Measurements from ENCODE around the gene ALCAM.

ALCAM gene

DNA sequence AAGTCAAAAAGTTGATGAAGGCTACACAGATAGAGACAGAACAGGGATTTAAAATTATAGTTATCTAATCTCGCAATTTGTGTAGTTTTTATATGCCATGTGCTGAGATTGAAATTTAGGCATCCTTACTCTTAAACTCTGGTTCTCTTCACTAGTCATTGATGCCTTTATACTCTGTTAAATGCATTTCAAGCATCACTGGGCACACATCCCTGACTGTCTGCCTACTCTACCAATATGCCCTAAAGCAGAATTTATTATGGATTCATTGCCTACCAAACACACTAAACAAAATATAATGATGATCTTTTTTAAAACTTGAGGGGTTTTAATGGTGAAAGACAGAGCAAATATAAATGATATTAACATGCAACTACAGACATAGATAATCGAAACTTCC lies 10.3 kb upstream of the ALCAM start:
- DNase-seq (ENCODE audit: low spot score) = no peak

GRCh38 chr3:105356988-105357387 lies 9.7 kb upstream of the ALCAM start:
- DNase-seq (ENCODE audit: low spot score) = no peak

- peak; percentile 24 for DNase-seq (ENCODE audit: low spot score)
Measured at GRCh38 chr3:105359098-105359762, 7.5 kb upstream of the ALCAM start.

- no peak for DNase-seq (ENCODE audit: low spot score)
Measured at GRCh38 chr3:105360003-105360402, 6.7 kb upstream of the ALCAM start.

DNA sequence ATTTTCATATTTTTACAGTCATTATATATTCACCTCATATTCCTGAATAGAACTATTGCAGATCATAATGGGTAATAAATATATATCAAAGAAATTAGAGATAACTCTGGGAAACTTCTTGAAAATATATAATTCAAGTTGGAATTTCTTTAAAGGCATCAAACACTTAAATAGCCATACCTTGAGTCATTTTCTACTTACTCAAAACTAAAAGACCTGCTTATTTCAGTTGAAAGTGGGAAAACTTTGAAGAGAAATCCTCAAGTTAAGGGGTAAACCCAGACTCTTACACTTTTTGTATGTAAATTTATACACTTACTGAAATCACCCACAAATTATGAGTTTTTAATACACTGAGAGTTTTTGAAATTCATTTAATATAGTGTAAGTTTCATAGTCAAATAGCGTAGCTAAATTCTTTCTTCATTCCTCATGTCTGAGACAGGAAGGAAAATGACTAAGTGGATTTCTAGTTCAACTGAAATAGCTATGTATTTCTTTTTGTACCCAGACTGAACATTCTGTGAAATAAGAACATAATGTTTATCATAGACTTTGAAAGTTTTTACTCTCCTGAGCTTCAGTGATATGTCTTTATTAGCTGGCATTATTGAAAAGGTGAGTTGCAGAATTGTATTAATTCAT lies 4.6 kb upstream of the ALCAM start:
- DNase-seq (ENCODE audit: low spot score) = peak; percentile 24

- no peak for DNase-seq (ENCODE audit: low spot score)
Measured at GRCh38 chr3:105364128-105364527, 2.6 kb upstream of the ALCAM start.

DNA sequence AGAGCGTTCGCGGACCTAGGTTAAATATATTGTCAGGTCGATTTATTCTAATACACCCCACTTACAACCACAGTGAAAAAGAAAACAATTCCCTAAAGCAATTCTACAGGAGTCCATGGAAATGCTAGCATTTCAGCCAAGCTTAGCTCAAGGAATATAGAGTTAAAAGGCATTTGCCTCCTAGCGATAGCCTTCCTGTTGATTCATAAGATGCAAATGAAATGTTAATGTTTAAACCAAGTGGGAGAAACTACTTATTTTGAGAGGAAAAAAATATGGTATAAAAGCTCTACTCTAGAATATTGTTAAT lies 1.7 kb upstream of the ALCAM start:
- no peak for DNase-seq (ENCODE audit: low spot score)

DNA sequence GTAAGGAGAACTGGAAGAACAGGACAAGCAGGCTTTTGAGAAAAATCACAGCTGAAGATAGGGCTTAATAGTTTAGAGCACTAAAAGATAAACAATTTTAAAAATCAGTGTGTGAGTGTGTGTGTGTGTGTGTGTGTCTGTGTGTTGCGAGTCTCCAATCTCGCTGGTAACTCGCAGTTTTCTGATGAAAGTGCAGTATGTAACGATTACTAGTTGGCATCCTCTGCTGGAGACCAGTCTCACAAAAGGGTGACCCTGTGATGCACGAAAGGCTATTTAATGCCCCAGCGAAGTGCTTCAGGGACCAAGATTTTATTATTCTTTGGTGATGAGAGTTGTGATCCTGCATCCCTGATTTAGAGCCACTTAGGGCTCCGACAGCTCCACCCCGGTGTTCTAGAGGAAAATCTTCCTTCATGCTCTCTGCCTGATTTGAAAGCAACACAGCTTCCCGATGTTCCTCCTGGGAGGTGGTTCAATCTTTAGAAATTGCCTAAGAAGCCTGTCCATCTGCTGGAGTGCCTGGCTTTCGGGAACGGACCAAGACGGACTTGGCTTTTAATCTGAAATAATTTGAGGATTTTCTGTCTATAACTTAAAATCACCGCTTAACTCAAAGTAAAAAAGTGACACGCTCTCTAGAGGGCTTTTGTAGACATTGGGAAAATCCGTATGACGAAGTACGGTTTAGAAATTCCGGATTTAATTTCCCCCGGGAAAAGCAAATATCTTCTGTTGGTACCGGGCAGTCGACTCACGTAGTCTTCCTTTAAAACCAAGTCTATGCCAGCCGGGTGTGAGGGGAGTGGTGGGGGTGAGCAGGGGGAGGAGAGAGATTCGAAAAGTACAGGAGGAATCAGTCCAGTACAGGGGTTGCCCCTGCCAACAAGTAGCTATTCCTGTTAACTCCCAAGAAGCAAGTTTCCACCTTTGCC lies 1.1 kb upstream of the ALCAM start:
- peak; percentile 41 for DNase-seq (ENCODE audit: low spot score)

DNA sequence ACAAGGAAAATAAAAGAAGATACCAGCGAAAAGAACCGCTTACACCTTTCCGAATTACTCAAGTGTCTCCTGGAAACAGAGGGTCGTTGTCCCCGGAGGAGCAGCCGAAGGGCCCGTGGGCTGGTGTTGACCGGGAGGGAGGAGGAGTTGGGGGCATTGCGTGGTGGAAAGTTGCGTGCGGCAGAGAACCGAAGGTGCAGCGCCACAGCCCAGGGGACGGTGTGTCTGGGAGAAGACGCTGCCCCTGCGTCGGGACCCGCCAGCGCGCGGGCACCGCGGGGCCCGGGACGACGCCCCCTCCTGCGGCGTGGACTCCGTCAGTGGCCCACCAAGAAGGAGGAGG lies 325 bp downstream of the ALCAM start:
- peak; percentile 24 for DNase-seq (ENCODE audit: low spot score)

DNA sequence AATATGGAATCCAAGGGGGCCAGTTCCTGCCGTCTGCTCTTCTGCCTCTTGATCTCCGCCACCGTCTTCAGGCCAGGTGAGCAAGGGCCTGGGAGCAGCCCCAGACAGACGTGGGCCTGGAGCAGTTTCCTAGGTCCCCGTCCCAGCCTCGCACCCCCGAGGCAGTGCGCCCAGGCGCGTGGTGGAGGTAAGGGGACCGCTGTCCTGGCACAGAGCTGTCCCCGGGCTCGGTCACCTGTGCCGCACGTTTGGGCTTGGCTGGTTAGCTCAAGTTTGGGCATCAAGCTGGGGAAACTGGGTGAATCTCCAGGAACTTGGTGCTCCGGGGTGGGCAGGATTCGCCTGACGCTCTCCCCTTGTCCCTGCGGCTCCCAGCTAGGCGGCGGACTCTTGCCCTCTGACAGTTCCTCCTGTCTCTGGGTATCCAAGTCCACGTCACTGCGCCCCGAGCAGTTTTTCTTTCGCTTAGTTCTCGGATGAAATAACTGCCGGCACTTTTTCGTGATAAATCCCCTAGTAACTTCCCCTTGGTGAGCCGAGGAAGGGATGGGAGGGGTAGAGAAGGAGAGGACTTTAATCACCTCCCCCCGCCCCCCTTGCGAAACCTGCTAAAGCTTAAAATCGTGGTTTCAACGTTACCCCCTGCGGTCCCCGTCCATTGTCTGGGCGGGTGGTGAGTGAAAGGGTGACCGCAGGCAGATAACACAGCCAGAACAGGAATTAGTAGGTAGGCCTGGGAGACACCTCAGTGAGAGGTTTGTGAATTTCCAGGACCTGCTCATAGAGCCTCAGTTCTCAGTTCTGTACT lies 901 bp downstream of the ALCAM start:
- peak; percentile 42 for DNase-seq (ENCODE audit: low spot score)

DNA sequence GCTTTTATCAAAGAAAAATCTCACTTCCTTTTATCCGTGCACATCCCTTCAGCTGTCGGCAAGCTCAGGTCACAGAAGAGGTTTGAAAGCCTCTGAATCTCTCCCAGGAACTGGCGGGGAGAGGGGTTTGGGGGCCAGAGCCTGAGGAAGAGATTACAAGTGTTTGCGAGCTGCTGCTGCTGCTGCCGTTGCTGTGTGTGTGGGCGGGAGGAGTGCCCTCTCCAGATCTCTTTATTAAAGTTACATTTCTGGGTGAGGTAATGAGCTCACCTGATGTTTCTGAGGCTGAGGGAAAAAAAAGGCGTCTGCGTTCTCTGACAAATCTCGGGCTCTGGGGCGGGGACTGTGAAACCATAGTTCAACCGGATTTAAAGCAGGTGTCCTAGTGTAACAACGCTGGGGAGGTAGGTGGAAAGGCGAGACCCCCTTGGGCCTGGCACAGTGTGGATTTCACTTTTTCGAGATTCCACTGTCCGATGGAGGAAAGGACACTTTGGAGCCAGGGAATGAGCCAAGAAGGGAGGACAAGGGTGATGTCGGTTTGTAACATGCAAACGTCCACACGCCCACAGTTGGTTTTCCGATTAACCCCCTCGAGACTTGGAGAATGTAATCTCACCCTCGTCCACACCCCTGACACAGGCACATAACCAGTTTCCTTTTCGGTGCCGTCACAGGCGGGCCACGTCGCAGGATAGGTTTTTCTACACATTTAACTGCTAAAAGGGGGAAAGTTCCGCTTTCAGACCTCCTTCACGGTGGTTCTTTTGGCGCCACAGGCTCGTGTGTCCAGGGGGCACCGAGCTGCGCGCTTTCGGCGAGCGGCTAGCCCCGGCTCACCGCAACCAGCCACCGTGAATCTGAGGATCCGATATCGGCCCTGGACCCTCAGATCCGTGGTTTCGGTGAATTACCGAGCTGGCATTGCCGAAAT lies 2.1 kb downstream of the ALCAM start:
- DNase-seq (ENCODE audit: low spot score) = peak; percentile 34

GRCh38 chr3:105369500-105370371 lies 3.0 kb downstream of the ALCAM start:
- DNase-seq (ENCODE audit: low spot score) = peak; percentile 55

GRCh38 chr3:105373383-105373782 lies 6.7 kb downstream of the ALCAM start:
- no peak for DNase-seq (ENCODE audit: low spot score)

DNA sequence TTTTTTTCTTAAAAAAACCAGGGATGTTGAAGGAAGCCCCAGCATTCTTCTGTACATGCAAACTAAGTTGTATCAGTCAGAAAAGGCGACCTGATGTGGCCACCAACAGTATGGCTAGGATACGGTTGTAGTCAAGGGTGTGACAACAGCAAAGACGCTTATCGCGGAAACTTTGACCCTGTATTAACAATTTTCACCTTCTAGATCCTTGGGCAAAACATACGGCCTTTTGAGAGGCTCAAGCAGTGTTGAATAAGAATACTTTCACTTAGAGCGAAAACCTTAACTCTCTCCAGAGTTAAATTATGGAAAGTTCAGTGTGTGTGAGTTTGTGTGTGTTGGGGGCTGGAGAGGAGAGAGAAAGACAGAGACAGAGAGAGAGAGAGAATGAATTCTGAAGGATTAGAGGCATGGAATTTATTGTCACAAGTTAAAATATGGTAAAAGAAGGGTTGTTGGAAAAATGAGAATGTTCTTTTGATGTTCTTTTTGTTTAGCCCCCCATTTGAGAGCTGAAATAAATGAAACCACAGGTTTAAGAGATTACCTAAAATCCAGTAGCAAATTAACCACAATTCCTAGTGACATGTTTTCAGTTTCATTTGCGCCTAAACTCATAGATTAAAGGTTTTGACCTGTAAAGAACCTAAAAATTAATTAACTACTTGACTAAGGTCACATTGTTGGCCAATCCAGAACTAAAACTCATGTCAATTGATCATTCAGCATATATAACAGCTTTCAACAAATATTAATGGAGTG lies 9.2 kb downstream of the ALCAM start:
- DNase-seq (ENCODE audit: low spot score) = no peak

- DNase-seq (ENCODE audit: low spot score) = no peak
Measured at GRCh38 chr3:105377716-105378115, 11.0 kb downstream of the ALCAM start.

- no peak for DNase-seq (ENCODE audit: low spot score)
Measured at GRCh38 chr3:105385179-105385578, 18.5 kb downstream of the ALCAM start.

GRCh38 chr3:105385819-105386508 lies 19.3 kb downstream of the ALCAM start:
- no peak for DNase-seq (ENCODE audit: low spot score)

DNA sequence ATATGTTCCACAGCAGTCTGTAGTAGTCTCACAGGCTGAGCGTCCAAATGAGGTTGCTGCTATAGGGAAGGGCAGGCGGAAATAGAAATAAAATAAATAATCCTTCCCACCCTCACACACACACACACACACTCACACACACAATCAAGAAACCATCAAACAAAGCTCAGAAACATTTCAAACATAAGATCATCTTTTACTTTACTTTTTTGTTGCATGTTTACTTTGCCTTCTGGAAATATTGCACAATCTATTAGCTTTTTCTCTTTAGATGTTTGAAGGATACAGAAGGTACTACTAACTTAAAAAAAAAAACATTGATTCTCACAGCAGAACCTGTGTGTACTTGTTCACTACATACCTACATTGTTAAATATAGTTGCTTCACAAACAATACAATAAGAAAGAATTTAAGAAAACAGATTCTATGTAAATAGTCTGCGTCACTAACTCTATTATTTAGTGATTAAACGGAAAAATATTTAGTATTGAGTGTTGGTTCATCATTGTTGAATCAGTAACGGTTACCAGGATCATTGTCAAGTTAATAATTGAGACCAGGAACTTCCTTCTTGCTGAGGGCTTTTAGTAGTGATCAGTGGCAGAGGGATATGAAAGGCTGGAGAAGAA lies 20.5 kb downstream of the ALCAM start:
- DNase-seq (ENCODE audit: low spot score) = peak; percentile 9

Measured in AG20443 (cell line).